Measurements from ENCODE around the gene ASB1.

Gene ASB1

GRCh38 chr2:238391042-238391689 is 35.6 kb upstream of the ASB1 start:
- H3K4me3 ChIP-seq (ENCODE audit: low read depth, low read length): no peak overlapping the region
- DNase-seq (ENCODE audit: low read depth): no peak
- TF ChIP-seq CTCF (IDR thresholded peaks at IDR 0.05; ENCODE audit: insufficient read depth, low read depth, low read length, missing control alignments): no peak

DNA sequence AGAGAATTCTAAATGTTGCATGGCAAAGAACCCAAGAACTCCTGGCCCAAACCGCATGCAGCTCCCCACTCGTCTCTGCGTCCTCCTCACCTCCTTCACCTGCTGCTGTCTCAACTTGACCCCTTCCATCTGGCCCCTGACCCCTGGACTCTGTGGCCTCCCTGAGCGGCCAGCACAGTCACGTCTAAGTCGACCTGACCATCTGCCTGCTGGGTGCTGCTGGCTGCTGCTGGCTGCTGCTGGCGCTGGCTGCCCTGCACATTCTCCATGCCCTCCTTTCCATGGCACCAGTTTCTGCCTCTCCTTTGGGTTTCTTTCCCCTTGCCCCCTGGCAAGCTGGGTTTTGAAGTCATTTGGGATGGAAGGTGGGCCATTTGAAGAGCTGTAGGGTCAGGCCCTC is 30.1 kb upstream of the ASB1 start:
- no peak for TF ChIP-seq CTCF (IDR thresholded peaks at IDR 0.05; ENCODE audit: insufficient read depth, low read depth, low read length, missing control alignments)
- no peak for DNase-seq (ENCODE audit: low read depth)
- no peak overlapping the region for H3K4me3 ChIP-seq (ENCODE audit: low read depth, low read length)

DNA sequence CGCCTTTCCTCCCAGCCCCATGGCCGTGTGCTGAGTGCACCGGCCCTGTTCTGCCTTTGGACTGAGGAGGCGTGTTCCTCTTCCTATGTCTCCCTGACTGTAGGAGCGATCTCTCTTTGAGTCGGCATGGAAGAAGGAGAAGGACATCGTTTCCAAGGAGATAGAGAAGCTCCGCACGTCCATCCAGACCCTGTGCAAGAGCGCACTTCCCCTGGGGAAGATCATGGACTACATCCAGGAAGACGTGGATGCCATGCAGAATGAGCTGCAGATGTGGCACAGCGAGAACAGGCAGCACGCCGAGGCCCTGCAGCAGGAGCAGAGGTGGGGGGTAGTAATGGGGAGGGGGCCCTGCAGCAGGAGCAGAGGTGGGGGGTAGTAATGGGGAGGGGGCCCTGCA is 29.4 kb upstream of the ASB1 start:
- DNase-seq (ENCODE audit: low read depth): no peak
- no peak for TF ChIP-seq CTCF (IDR thresholded peaks at IDR 0.05; ENCODE audit: insufficient read depth, low read depth, low read length, missing control alignments)
- H3K4me3 ChIP-seq (ENCODE audit: low read depth, low read length): no peak overlapping the region

DNA sequence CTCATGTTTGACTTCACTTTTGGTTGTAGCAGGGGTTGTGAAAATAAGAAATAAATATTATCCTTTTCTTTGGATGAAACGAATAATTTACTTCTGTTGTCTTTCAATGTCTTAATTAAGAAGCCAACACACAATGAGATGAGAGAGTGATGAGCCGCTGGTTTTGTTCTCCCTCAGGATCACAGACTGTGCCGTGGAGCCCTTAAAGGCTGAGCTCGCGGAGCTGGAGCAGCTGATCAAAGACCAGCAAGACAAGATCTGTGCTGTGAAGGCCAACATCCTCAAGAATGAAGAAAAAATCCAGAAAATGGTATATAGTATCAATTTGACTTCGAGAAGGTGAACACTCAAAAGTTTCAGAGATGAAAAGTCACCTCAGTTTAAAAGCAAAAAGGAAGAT is 28.1 kb upstream of the ASB1 start:
- H3K4me3 ChIP-seq (ENCODE audit: low read depth, low read length): no peak overlapping the region
- TF ChIP-seq CTCF (IDR thresholded peaks at IDR 0.05; ENCODE audit: insufficient read depth, low read depth, low read length, missing control alignments): no peak
- DNase-seq (ENCODE audit: low read depth): no peak

DNA sequence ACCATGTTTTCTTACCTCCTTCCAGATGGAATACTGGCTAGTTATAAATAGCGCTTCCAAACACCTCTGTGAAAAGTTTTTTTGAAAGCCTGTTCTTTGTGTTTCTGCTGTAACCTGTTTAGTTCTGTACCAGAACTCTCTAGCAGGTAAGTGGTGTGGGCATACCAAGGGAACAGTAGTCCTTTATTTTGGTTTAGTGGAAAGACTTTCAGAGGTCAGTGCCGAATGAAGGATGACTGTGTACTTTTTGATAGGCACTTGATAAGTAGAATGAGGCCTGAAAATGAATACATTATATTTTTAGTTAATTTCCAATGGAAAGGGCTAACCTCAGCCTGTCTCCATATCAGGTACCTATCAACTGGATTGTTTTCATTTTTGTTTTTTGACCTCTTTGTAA is 27.6 kb upstream of the ASB1 start:
- DNase-seq (ENCODE audit: low read depth): no peak
- no peak overlapping the region for H3K4me3 ChIP-seq (ENCODE audit: low read depth, low read length)
- no peak for TF ChIP-seq CTCF (IDR thresholded peaks at IDR 0.05; ENCODE audit: insufficient read depth, low read depth, low read length, missing control alignments)

DNA sequence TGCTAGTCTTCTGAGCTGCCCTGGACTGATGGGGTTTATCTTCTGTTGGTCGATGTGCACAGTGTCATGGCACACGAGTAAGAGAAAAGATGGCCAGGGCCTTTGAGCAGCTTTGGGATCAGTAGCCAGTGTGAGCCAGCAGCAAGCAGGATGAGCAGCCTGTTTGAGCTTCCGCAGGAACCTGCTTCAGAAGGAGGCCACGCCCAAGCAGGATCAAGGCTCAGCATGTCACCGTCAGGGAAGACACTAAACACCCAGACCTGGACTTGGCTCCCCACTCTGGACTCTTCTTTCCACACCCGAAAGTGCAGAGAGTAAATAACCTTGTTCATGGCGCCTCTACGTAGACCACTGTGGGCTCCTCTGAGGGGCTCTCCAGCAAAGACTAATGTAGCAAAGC is 25.2 kb upstream of the ASB1 start:
- no peak for TF ChIP-seq CTCF (IDR thresholded peaks at IDR 0.05; ENCODE audit: insufficient read depth, low read depth, low read length, missing control alignments)

More for the DNA sequence above, 25.2 kb upstream of the ASB1 start:
- no peak overlapping the region for H3K4me3 ChIP-seq (ENCODE audit: low read depth, low read length)
- no peak for DNase-seq (ENCODE audit: low read depth)
